HG03354 (cell line): ENCODE data around the gene PCBP4.

Experiments
- ATAC-seq: cut with Tn5 transposase; IDR thresholded peaks from one replicate; pipeline ENCODE4 v1.9.1; 2021; ENCODE audit warnings: mild to moderate bottlenecking; ENCODE audit not compliant: unreplicated experiment, poor library complexity, severe bottlenecking

PCBP4 gene

GRCh38 chr3:51943451-51944391 is 23.5 kb downstream of the PCBP4 start:
- no peak for ATAC-seq

- peak; percentile 29 for ATAC-seq
Observed at GRCh38 chr3:51942603-51943450, 24.4 kb downstream of the PCBP4 start.

- peak; percentile 90 for ATAC-seq
Observed at GRCh38 chr3:51941798-51942602, 25.3 kb downstream of the PCBP4 start, which contains the start of the genes PARP3 and RRP9. Gene PARP3, plus strand, starts transcription at chr3:51942363. Its CDS starts 993 bp downstream, at chr3:51943356. Gene RRP9, minus strand, starts transcription at chr3:51941904. Its CDS starts 37 bp downstream, at chr3:51941867.

GRCh38 chr3:51941463-51941797 is 25.8 kb downstream of the PCBP4 start:
- ATAC-seq: no peak

- ATAC-seq: no peak
Observed at GRCh38 chr3:51940648-51941462, 26.4 kb downstream of the PCBP4 start.

GRCh38 chr3:51938780-51939425 is 28.4 kb downstream of the PCBP4 start:
- ATAC-seq: no peak

GRCh38 chr3:51937611-51938450 is 29.4 kb downstream of the PCBP4 start:
- ATAC-seq: no peak

- ATAC-seq: no peak
Observed at GRCh38 chr3:51937014-51937413, 30.2 kb downstream of the PCBP4 start.

GRCh38 chr3:51935886-51936755 is 31.1 kb downstream of the PCBP4 start:
- ATAC-seq: no peak

- no peak for ATAC-seq
Observed at GRCh38 chr3:51934991-51935885, 32.0 kb downstream of the PCBP4 start.

- no peak for ATAC-seq
Observed at GRCh38 chr3:51934139-51934850, 33.0 kb downstream of the PCBP4 start.

- no peak for ATAC-seq
Observed at GRCh38 chr3:51933471-51934138, 33.6 kb downstream of the PCBP4 start.

- no peak for ATAC-seq
Observed at GRCh38 chr3:51932471-51933370, 34.5 kb downstream of the PCBP4 start.

- no peak for ATAC-seq
Observed at GRCh38 chr3:51931756-51932155, 35.5 kb downstream of the PCBP4 start.
